Measurements from ENCODE around the gene OAS2.

Gene OAS2

GRCh38 chr12:113021500-113021899, 43.2 kb downstream of the OAS2 start:
- no peak for DNase-seq (ENCODE audit: low spot score)

GRCh38 chr12:113022563-113023297, 44.4 kb downstream of the OAS2 start:
- DNase-seq (ENCODE audit: low spot score) = no peak

GRCh38 chr12:113027726-113028125, 49.4 kb downstream of the OAS2 start:
- DNase-seq (ENCODE audit: low spot score) = no peak

GRCh38 chr12:113030875-113031525, 52.7 kb downstream of the OAS2 start:
- peak; percentile 64 for DNase-seq (ENCODE audit: low spot score)

GRCh38 chr12:113039911-113040445, 61.7 kb downstream of the OAS2 start:
- DNase-seq (ENCODE audit: low spot score) = no peak

- peak; percentile 72 for DNase-seq (ENCODE audit: low spot score)
Observed at GRCh38 chr12:113040722-113041171, 62.4 kb downstream of the OAS2 start.

GRCh38 chr12:113041560-113041959, 63.2 kb downstream of the OAS2 start:
- DNase-seq (ENCODE audit: low spot score) = no peak

GRCh38 chr12:113043240-113043639, 64.9 kb downstream of the OAS2 start:
- DNase-seq (ENCODE audit: low spot score) = no peak

GRCh38 chr12:113044516-113044915, 66.2 kb downstream of the OAS2 start:
- DNase-seq (ENCODE audit: low spot score) = no peak

GRCh38 chr12:113048716-113049127, 70.4 kb downstream of the OAS2 start:
- peak; percentile 78 for DNase-seq (ENCODE audit: low spot score)

GRCh38 chr12:113049976-113050742, 71.8 kb downstream of the OAS2 start:
- DNase-seq (ENCODE audit: low spot score) = peak; percentile 18

- DNase-seq (ENCODE audit: low spot score) = no peak
Observed at GRCh38 chr12:113050795-113051194, 72.5 kb downstream of the OAS2 start.

GRCh38 chr12:113051759-113052158, 73.4 kb downstream of the OAS2 start:
- DNase-seq (ENCODE audit: low spot score) = no peak

GRCh38 chr12:113052326-113052725, 74.0 kb downstream of the OAS2 start:
- DNase-seq (ENCODE audit: low spot score) = no peak

GRCh38 chr12:113054948-113055486, 76.7 kb downstream of the OAS2 start:
- no peak for DNase-seq (ENCODE audit: low spot score)

GRCh38 chr12:113055594-113056380, 77.5 kb downstream of the OAS2 start:
- no peak for DNase-seq (ENCODE audit: low spot score)

- no peak for DNase-seq (ENCODE audit: low spot score)
Observed at GRCh38 chr12:113056381-113056630, 78.0 kb downstream of the OAS2 start.

GRCh38 chr12:113056631-113057488, 78.5 kb downstream of the OAS2 start, which contains the start of gene DTX1:
DTX1 (plus strand) TSS chr12:113056730; CDS start chr12:113058193, 1,463 bp downstream.
- DNase-seq (ENCODE audit: low spot score) = no peak

GRCh38 chr12:113057565-113058485, 79.5 kb downstream of the OAS2 start:
- DNase-seq (ENCODE audit: low spot score) = no peak

- DNase-seq (ENCODE audit: low spot score) = no peak
Observed at GRCh38 chr12:113058553-113058952, 80.2 kb downstream of the OAS2 start.
